Spleen (tissue), 7 donors: ENCODE results near the gene NARS2.

Experiments used
- CTCF ChIP-seq, 11 experiments: fragments of 200-600 bp in 7 of 11; fragments of 450-650 bp in 4 of 11; sonication (generic) in 4 of 11; IDR thresholded peaks in 8 of 11; conservative IDR thresholded peaks in 3 of 11; 1 replicate in 7 of 11; 2 replicates in 4 of 11; pipeline versions ENCODE4 v1.4.0 to v1.8.0; 2016 to 2021; ENCODE audit warnings: antibody characterized with exemption in 11 of 11, inconsistent platforms in 4 of 11, mild to moderate bottlenecking in 1 of 11
- POLR2A ChIP-seq, 3 donors: fragments of 450-650 bp; IDR thresholded peaks; one replicate each; pipeline ENCODE4 v1.5.1; 2017; ENCODE audit warnings: antibody characterized with exemption in 3 of 3, mild to moderate bottlenecking in 1 of 3
- POLR2AphosphoS5 ChIP-seq, 3 donors: sonication (generic); formaldehyde crosslinking; IDR thresholded peaks; one replicate each; pipeline ENCODE4 v1.5.1; 2017; ENCODE audit warnings: antibody characterized with exemption in 3 of 3
- donor health status: DM: no; HTN: no; CAD: no; lungs with moderate emphysema.
- donor health status: DM: no; HTN: no; CAD: no.
- donor health status: DM: no; HTN: no; CAD: no.

DNA sequence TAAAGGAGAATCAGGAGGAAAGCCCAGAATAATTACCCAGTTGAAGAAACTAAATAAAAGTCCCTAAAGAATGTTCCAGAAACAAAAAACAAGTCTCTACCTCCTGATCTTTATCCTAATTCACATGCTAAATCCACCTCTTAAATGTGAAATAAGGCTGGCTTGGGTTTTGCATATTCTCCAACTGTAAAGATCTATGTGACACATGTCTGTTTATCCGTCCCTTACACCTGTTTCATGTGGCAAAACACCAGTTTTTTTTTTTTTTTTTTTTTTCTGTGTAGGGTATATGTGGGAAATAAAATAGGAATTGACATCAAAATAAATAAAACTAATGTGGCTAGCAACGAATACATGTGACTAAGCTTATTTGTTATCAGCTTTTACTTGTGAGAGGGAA is 70.5 kb downstream of the NARS2 start:
- no peak for TF ChIP-seq CTCF (IDR thresholded peaks at IDR 0.05 in 8 of 11, conservative IDR thresholded peaks at IDR 0.05 in 3 of 11)
- TF ChIP-seq POLR2A (IDR thresholded peaks at IDR 0.05) = no peak
- TF ChIP-seq POLR2AphosphoS5 (IDR thresholded peaks at IDR 0.05) = no peak
